GM19395 (cell line): ENCODE data around the gene YTHDF1.
"Not testable (repeated sequence)": the region's sequence is repeated elsewhere in the genome, so short reads cannot be mapped to it uniquely, and the experiment has no call there.

Experiments used
- ATAC-seq: cut with Tn5 transposase; IDR thresholded peaks from one replicate; pipeline ENCODE4 v1.9.1; 2021; ENCODE audit warnings: mild to moderate bottlenecking, moderate library complexity; ENCODE audit not compliant: unreplicated experiment

YTHDF1 gene

GRCh38 chr20:63216041-63216848, at the start of gene YTHDF1:
YTHDF1 (minus strand) TSS chr20:63216131; CDS start chr20:63215892, 239 bp downstream.
- peak; percentile 86 for ATAC-seq

GRCh38 chr20:63264519-63264918, 48.6 kb upstream of the YTHDF1 start:
- no peak for ATAC-seq

- no peak for ATAC-seq
Observed at GRCh38 chr20:63264000-63264399, 48.1 kb upstream of the YTHDF1 start.

GRCh38 chr20:63262836-63263235, 46.9 kb upstream of the YTHDF1 start:
- no peak for ATAC-seq

- ATAC-seq, result no peak
Observed at GRCh38 chr20:63261795-63262528, 46.0 kb upstream of the YTHDF1 start.

- no peak for ATAC-seq
Observed at GRCh38 chr20:63261060-63261794, 45.3 kb upstream of the YTHDF1 start.

- no peak for ATAC-seq
Observed at GRCh38 chr20:63260521-63260920, 44.6 kb upstream of the YTHDF1 start.

- ATAC-seq, result no peak
Observed at GRCh38 chr20:63259734-63260460, 44.0 kb upstream of the YTHDF1 start.

GRCh38 chr20:63258781-63259180, 42.9 kb upstream of the YTHDF1 start:
- no peak for ATAC-seq

GRCh38 chr20:63257629-63258028, 41.7 kb upstream of the YTHDF1 start:
- ATAC-seq, result no peak

GRCh38 chr20:63256954-63257353, 41.0 kb upstream of the YTHDF1 start:
- ATAC-seq, result no peak

- ATAC-seq, result no peak
Observed at GRCh38 chr20:63255931-63256704, 40.2 kb upstream of the YTHDF1 start.

GRCh38 chr20:63254606-63255384, 38.9 kb upstream of the YTHDF1 start:
- ATAC-seq, result no peak

- ATAC-seq, result no peak
Observed at GRCh38 chr20:63254232-63254605, 38.3 kb upstream of the YTHDF1 start, which contains the start of gene NKAIN4. NKAIN4 (minus strand) TSS chr20:63254463; CDS start chr20:63254450, 13 bp downstream.

GRCh38 chr20:63253438-63254231, 37.7 kb upstream of the YTHDF1 start:
- ATAC-seq, result no peak

GRCh38 chr20:63253065-63253437, 37.1 kb upstream of the YTHDF1 start:
- no peak for ATAC-seq

GRCh38 chr20:63252284-63252711, 36.4 kb upstream of the YTHDF1 start:
- no peak for ATAC-seq

GRCh38 chr20:63251350-63251749, 35.4 kb upstream of the YTHDF1 start:
- ATAC-seq, result not testable (repeated sequence)
